HG03469 (cell line): Measurements from ENCODE around the gene SPATA2L.
A peak's percentile ranks its signal among the peaks of the same experiment; 100 is the strongest.
"Not testable (repeated sequence)": the region's sequence is repeated elsewhere in the genome, so short reads cannot be mapped to it uniquely, and the experiment has no call there.

ENCODE experiments used
- ATAC-seq: cut with Tn5 transposase; IDR thresholded peaks from one replicate; pipeline ENCODE4 v1.9.1; 2021; ENCODE audit warnings: mild to moderate bottlenecking, moderate library complexity, moderate number of reproducible peaks; ENCODE audit not compliant: unreplicated experiment

SPATA2L gene

DNA sequence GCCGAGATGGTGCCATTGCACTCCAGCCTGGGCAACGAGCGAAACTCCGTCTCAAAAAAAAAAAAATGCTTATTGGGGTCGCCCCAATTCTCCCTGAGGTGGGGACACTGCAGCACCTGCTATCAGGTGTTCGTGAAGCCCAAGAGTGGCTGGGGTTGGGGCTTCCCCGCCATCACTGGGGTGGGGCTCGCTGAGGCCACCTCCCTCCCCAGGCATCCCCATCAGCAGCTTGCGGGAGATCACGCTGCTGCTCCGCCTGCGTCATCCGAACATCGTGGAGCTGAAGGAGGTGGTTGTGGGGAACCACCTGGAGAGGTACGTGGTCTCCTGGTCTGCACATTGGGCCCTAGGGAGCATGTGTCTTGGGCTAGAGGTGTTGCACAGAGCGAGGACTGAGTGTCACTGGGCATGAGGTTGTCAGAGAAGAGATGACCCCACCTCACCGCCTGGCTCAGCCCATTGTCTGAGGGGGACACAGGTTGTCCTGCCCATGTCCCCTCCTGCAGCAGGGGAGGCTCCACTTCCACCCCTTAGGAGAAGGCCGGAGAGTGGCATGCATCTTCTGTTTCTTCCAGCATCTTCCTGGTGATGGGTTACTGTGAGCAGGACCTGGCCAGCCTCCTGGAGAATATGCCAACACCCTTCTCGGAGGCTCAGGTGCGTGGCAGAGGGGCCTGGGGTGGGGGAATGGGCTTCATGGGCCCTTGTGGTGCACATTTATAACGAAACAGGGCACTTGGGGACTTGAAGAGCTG, 10.1 kb downstream of the SPATA2L start:
- ATAC-seq: no peak

DNA sequence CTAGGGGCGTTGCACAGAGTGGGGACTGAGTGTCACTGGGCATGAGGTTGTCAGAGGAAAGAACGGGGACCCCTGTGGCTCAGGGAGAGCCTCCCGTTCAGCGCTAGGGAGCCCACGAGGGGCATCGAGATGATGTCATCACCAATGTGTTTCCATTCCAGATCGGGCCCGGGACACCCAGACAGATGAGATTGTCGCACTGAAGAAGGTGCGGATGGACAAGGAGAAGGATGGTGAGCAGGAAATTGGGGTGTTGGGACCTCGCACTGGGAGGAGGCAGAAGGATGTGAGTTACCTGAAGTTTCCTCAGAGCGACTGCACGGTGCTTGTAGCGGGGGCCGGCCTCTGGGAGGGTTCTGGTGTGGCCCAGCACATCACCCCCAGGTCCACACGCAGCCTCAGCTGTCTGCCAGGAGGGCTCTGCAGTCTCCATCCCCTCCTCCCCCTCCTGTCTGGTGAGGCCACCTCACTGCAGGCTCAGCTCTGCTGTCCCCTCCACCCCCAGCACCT, 11.1 kb downstream of the SPATA2L start:
- ATAC-seq: no peak

DNA sequence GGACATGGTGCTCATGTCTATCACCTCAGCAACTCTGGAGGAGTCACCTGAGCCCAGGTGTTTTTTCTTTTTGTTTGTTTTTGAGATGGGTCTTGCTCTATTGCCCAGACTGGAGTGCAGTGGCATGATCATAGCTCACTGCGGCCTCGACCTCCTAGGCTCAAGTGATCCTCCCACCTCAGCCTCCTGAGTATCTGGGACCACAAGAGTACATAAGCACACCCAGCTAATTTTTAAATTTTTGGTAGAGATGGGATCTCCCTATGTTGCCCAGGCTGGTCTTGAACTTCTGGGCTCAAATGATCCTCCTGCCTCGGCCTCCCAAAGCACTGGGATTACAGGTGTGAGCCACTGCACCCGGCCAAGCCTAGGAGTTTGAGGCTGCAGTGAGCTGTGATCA, 11.9 kb downstream of the SPATA2L start:
- not testable (repeated sequence) for ATAC-seq

DNA sequence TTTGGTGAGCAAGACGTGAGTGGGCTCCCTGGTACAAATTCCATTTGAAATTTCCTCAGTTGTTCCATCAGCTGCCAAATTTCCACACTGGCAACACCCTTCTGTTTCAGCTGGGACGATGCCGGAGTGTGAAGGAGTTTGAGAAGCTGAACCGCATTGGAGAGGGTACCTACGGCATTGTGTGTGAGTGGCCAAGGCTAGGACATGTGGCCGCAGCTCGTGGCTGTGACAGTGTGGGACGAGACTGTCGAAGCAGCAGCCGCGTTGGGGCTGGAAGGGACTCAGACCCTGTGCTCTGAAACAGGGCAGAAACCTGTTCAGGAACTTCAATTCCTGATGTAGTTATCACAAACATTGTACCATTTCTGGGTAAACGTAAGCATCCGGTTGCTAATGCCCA, 12.4 kb downstream of the SPATA2L start:
- no peak for ATAC-seq

DNA sequence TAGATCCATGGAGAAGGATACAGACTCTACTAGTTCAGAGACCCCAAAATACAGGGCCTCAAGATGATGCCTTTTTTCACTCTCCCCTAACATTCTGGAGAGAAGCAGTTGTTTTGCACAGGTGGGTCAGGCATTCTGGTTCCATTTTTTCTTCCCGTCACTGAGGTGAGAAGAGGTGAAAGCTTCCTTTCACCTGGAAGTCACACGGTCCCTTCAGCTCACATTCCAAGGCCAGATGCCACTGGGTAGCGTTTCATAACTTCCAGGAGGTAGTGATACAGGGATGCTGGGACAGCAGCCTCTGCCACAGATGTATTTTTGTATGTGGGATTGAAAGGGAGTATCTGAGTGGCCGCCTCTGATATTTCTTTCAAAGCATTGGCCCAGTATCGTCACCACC, 13.1 kb downstream of the SPATA2L start:
- no peak for ATAC-seq

DNA sequence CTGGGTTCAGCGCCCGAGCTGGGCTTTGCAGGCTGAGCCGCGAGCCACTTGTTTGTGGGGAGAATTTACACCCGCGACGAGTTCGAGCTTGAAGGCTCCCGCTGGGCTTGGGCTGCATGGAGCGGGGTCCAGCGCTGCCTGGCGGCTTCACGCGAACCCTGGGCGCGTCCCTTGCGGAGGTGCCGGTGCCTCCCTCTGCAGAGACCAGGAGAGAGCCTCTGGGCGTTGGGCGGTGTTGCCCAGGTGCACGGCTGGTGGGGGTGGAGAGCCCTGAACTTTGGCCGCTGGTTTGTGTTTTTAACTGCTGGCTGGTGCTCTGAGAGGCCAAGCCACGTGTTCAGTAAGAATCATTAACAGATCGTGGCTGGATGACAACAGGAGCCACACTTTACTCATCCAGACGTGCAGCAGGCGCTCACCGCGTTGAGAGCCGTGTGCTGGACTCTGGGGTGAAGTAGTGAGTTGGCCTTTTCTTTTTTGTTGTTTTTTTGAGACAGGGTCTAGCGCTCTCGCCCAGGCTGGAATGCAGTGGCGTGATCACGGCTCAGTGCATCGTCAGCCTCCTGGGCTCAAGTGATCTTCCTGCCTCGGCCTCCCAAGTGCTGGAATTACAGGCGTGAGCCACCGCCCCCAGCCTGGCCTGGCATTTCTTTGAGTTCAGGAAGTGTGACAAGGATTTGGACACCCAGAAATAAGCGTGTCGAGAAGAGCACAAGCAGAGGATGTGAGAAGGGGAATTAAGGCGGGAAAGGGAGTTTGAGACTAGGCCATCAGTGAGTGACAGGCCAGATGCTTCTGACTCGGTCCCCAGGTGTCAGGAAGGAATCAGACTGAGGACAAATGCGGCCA, 14.2 kb downstream of the SPATA2L start:
- peak; percentile 8 for ATAC-seq

DNA sequence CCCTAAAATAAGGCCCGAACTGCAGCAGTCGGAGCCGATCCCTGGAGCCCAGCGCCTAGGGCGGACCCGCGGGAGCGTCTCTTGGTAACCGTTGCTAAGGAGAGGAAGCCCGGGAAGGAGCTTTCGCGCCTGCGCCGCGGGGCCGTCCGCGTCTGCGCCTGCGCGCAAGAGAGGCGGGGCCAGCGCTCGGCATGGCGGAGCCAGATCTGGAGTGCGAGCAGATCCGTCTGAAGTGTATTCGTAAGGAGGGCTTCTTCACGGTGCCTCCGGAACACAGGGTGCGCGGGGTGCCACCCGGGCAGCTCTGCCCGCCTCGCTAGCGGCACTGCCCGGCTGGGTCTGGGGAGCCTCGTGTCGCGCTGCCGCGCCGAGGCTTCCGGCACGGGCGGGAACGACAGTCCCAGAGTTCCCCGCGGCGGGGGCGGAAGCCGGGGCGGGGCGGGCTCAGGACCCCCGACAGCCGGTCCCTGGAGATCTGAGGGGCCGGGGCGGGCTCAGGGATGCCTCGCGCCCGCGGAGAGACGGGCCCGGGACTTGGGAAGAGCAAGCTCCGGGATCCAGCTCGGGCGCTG, 14.9 kb downstream of the SPATA2L start, which contains the start of gene CDK10:
CDK10 (plus strand) TSS at position 170 of the 572 bp plus-strand sequence; CDS start at position 192, 22 bp downstream.
- peak; percentile 69 for ATAC-seq

DNA sequence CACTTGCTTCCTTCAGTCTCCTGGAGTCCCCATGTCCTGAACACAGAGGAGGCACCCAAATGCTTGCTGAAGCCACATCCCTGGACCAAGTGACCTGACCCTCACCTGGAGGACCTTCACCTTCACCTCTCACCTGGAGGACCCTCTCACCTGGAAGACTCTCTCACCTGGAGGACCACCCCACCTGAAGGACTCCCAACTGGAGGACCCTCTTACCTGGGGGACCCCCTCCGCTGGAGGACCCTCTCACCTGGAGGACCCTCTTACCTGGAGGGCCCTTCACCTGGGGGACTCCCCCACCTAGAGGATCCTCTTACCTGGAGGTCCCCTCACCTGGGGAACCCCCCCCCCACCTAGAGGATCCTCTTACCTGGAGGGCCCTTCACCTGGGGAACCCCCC, 15.6 kb downstream of the SPATA2L start:
- no peak for ATAC-seq

DNA sequence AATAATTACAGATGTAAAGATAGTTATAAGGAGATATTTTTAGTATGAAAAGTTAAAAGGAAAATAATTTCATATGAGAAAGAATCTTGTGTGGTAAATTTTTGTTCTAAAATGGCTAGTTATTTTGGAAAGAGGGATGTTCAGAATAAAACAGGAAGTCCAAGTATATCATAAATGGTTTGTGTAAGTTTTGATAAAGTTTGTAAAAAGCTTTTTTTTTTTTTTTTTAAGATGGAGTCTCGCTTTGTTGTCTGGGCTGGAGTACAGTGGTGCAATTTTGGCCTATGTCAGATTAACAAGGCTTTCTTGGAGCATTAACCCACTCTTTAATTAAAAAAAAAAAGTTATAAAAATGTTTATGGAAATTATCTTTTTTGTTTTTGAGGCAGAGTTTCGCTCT, 23.2 kb downstream of the SPATA2L start:
- no peak for ATAC-seq

DNA sequence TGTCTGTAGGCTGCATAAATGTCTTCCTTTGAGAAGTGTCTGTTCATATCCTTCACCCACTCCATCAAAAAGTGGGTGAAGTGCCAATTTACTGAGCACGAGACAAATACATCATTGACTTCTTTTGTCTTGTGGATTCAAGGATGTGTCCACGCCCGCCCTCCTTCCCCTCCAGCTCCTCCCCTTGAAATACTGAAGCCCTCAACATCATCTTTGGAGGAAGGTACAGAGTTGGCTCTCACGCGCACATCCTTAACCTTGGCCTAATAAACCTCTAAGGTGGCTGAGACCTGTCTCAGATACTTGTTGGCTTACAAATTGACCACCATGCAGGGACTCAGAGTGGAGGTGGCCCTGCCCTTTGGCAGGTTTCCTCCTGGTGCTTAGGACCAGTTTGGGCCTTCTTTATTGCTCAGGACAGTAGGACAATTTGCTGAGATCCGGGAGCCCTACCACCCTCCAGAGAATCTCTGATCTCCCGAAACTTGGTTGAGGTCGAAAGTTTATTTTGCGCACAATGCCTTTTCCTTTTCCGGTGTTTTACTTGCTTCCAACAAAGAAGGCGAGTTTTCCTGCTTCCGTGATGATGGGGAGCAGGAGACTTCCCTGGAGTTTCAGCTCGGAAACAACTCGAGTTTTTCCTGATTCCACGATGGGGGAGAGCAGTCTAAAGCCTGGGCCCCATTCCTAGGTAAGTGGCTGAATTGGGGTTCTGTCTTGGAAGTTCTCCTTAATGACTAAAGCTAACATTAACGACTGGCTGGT, 29.1 kb downstream of the SPATA2L start:
- ATAC-seq: no peak

DNA sequence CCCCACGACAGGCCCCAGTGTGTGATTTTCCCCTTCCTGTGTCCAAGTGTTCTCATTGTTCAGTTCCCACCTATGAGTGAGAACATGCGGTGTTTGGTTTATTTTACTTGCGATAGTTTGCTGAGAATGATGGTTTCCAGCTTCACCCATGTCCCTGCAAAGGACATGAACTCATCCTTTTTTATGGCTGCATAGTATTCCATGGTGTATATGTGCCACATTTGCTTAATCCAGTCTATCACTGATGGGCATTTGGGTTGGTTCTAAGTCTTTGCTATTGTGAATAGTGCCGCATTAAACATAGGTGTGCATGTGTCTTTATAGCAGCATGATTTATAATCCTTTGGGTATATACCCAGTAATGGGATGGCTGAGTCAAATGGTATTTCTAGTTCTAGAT, 29.9 kb downstream of the SPATA2L start:
- ATAC-seq: not testable (repeated sequence)

DNA sequence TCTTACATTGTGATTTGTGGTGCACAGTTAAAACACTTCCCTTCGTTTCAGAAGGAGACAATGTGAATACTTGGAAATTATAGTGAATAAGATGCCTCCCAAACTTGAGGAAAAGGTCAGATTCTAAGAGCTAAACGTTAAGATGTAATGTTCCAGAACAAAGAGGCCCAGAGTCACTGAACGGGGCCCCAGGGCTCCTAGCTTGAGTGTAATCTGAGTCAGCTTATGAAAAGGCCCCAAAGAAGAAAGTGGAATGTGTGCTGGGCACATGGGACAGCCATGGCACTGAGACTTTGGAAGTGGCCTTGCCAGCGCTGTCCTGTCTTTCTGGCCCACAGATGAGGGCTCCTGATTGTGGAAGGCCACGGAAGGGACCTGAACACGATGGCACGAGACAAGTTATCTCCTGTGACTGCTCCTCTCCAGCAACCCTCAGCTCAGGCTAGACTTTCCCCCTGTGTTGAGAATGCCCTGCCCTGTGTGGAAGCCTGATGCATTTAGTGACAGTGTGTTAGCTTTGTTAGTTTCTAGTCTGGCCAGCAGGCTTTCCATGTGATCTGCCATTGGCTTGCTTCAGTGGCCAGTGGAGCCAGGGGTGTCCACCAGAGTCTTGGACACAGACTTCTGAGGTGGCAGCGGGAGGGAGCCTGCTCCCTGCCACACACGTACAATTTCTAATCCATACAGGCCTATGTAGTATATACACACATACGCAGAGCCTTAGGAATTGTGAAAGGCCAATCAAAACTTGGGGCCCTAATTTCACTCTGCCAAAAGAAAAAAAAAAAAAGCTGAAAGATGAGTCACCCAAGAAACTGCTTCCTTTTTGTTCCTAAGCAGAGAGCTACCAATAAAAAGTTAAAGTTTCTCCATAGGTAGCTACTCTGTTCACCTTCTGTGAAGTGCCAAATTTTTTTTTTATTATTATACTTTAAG, 30.7 kb downstream of the SPATA2L start:
- ATAC-seq: no peak

DNA sequence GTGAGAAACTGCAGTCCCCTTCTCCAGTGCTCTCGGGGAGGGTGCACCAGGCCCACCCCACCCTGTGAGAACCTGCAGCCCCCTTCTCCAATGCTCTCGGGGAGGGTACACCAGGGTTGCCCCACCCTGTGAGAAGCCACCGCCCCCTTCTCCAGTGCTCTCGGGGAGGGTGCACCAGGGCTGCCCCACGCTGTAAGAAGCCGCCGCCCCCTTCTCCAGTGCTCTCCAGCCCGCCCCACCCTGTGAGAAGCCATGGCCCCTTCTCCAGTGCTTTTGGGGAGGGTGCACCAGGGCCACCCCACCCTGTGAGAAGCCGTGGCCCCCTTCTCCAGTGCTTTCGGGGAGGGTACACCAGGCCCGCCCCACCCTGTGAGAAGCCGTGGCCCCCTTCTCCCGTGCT, 31.8 kb downstream of the SPATA2L start:
- no peak for ATAC-seq

DNA sequence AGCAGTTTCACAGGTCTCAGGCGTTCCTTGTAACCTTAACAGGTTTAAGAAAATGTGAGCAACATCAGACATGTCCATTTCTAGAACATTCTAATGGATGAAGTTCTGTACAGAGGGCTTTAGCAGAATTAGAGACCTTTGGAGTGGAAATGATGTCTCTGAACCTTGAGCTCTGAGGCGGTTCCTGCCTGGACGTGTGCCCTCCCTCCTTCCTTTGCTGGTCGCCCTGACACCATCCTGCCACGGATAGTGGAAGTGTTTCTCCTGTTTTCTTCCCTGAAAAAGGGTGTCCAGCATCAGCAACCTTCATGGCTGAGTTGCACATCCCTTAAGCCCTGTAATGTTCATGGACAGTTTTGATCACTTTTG, 32.7 kb downstream of the SPATA2L start:
- ATAC-seq: no peak

DNA sequence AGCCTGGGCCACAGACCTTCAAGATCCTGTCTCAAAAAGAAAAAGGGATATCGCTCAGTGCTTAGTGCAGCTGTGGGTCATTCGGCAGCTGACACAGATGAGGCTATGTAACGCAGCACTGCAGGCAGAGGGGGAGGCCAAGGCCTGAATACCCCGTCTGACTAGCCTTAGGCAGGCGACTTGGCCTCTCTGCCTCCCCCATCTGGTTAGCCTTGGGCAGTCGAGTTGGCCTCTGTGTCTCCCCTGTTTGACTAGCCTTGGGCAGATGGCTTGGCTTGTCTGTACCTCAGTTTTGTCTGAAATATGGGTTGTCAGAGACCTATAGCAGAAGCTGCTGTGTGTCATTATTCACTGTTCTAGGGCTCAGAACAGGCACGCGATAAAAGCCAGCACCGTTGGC, 33.9 kb downstream of the SPATA2L start:
- no peak for ATAC-seq

DNA sequence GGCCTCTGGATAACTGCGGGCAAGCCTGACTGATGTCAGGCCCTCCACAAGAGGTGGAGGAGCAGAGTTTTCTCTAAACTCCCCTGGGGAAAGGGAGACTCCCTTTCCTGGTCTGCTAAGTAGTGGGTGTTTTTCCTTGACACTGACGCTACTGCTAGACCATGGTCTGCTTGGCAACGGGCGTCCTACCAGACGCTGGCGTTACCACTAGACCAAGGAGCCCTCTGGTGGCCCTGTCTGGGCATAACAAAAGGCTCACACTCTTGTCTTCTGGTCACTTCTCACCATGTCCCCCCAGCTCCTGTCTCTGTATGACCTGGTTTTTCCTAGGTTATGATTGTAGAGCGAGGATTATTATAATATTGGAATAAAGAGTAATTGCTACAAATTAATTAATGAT, 34.5 kb downstream of the SPATA2L start:
- not testable (repeated sequence) for ATAC-seq

DNA sequence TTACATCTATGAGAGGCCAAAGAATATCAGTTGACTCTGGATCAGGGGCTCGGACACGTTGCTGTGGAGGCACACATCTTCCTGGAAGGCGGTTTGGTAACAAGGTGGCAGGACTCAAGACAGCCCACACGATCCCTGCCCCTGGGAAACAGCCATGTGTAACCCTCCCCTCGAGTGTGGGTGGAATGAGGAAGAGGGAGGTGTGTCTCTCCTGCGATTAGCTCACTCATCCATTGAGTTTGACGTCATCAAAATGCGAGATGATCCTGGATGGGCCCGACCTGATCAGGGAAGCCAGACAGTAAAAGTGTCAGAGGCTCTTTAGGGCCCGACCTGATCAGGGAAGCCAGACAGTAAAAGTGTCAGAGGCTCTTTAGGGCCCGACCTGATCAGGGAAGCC, 37.3 kb downstream of the SPATA2L start:
- ATAC-seq: not testable (repeated sequence)

DNA sequence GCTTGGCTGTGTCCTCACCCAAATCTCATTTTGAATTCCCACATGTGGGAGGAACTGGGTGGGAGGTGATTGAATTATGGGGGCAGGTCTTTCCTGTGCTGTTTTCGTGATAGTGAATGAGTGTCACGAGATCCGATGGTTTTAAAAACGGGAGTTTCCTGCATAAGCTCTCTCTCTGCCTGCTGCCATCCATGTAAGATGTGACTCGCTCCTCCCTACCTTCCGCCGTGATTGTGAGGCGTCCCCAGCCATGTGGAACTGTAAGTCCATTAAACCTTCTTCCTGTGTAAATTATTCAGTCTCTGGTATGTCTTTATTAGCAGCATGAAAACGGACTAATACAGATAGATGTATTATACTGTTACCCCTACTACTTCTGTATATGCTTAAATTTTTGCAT, 40.3 kb downstream of the SPATA2L start:
- no peak for ATAC-seq

DNA sequence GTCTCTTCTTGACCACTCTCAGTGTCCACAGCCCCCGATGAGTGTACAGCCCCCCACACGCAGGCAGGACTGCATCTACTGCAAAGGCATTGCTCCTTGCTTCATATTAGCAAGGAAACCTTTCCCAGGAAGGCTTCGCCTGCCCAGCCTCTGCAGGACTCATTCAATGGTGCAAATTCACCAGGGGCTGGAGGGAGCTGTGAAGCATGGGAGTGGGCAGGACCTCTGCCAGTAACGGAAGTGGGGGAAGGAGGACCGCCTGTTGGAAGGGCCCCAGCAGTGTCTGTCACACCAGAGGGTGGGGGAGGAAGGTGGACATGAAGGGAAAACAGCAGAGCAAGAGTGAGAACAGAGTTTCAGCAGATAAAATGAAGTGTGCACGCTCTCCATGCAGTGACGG, 41.4 kb downstream of the SPATA2L start:
- no peak for ATAC-seq
